Esophagus squamous epithelium (tissue), 4 donors: ENCODE data around the gene KLLN.

Experiments used
- CTCF ChIP-seq, 6 experiments: fragments of 450-650 bp in 4 of 6; fragments of 200-600 bp in 2 of 6; sonication (generic) in 2 of 6; IDR thresholded peaks; one replicate each; pipeline ENCODE4 v1.5.1; 2016 to 2019; ENCODE audit warnings: antibody characterized with exemption in 6 of 6, mild to moderate bottlenecking in 4 of 6, moderate library complexity in 4 of 6
- POLR2A ChIP-seq, 4 donors: fragments of 450-650 bp; IDR thresholded peaks; one replicate each; pipeline ENCODE4 v1.6.1; 2017; ENCODE audit warnings: antibody characterized with exemption in 4 of 4, mild to moderate bottlenecking in 4 of 4, moderate library complexity in 3 of 4

GRCh38 chr10:87873656-87874055, 10.3 kb upstream of the KLLN start:
- TF ChIP-seq POLR2A (IDR thresholded peaks at IDR 0.05) (no peak), CTCF (IDR thresholded peaks at IDR 0.05) (no peak)
